Right renal cortex interstitium (tissue), 3 donors: ENCODE data around the gene WFIKKN1. TPM values are rescaled to one million over a fixed set of nuclear protein-coding genes. Genes with fewer than 3 reads are reported as not detected.

Experiments used
- DNase-seq, 3 donors: peaks; one replicate each; pipeline ENCODE4 v3.0.0-alpha.2; 2013; ENCODE audit warnings: low read depth in 3 of 3, low spot score in 2 of 3
- polyA plus RNA-seq, 3 donors: library from polyadenylated mRNA; unstranded; fragments of 120-200 nt; gene quantifications; one replicate each; pipeline ENCODE4 v1.2.1, GENCODE V29; 2013; ENCODE audit not compliant: insufficient read length in 3 of 3

The WFIKKN1 gene
- polyA plus RNA-seq, 3 donors = 0.82 to 1.2 (median 0.94) TPM

DNA sequence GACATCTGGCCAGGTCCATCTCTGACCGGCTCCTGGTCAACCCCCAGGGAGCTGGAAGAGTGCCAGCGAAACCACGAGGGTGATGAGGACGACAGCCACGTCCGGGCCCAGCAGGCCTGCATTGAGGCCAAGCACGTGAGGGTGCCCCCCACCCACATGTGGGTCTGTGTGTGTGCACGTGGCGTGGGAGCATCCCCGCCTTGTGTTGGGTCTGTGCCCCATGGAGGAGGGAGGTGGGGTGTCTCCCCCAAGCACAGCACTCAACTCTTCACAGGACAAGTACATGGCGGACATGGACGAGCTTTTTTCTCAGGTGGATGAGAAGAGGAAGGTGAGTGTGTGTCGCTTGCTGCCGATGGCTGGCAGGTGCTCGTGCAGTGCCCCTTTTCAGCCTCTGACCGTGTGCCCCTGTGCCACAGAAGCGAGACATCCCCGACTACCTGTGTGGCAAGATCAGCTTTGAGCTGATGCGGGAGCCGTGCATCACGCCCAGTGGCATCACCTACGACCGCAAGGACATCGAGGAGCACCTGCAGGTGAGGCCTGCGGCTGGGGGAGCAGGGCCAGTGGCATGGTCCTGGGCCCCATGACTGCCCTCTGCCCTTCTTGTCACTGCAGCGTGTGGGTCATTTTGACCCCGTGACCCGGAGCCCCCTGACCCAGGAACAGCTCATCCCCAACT lies 51.1 kb downstream of the WFIKKN1 start:
- no peak for DNase-seq

DNA sequence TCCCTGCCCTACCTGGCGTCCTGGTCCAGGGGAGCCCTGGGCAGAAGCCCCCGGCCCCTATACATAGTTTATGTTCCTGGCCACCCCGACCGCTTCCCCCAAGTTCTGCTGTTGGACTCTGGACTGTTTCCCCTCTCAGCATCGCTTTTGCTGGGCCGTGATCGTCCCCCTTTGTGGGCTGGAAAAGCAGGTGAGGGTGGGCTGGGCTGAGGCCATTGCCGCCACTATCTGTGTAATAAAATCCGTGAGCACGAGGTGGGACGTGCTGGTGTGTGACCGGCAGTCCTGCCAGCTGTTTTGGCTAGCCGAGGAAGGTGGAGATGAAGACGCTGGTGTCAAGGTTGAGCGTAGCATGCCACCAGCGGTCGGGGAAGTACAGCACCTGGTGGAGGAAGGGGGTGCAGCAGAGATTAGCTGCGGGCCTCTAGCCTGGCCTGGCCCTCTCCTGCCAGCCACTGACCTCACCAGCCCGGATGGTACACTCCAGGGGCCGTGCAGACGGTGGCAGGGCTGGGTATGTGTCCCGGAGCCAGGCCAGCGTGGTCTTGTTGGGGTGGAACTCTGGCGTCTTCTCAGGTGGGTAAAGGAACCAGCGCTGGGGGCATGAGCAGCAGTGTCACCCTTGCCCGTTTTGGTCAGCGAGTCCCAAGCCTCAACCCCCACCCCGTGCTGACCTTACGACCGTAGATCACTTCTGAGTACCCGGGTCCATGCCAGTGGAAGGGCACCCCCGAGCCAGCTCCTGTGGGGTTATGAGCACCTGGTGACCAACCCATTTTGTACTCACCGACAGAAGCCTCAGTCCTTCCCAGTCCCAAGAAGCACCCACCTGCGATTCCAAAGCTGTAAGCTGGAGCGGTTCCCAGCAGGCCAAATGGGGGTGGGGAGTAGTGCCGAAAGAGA lies 52.0 kb downstream of the WFIKKN1 start:
- DNase-seq = no peak

DNA sequence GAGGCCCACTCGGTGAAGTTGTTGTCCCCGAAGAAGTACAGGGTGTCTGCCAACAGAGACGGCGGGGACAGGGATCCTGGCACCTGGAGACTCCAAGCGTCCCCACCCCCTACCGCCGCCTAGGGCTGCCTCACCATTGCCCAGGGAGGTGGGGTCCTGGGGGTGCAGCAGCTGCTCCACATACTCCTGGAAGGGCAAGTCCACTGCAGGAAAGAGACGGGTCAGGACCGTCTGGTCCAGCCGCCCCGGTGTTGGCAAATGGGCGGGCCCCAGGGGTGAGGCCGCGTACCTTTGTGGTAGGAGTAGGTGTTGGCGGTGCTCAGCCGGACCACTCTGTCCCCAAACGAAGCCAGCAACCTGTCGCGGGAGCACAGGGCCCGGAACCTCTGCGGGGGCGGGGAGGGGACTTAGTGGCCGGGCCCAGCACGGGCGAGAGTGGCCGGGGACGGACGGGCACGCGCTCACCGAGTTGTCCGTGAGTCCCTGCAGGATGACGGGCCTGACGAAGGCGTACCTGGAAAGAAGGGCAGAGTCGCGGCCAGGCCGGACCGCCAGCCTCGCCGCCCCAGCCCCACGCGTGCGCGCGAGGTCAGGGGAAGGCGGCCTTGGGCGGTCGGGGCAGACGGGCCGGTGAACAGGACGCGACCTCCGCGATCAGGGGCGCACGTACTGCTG lies 52.7 kb downstream of the WFIKKN1 start:
- no peak for DNase-seq

Other genes starting within 250 kb of the WFIKKN1 start
- gene PGAP6, start 249.0 kb upstream of the WFIKKN1 start, polyA plus RNA-seq = 10 to 100 TPM; 53.9 to 75.4 (median 66.1) TPM
- 100 to 1,000 TPM in 2 of 3 donors, 10 to 100 TPM in 1; 95.3 to 124 (median 109) TPM for gene NME4, start 233.8 kb upstream of the WFIKKN1 start, polyA plus RNA-seq
- gene DECR2, start 229.1 kb upstream of the WFIKKN1 start, polyA plus RNA-seq = 10 to 100 TPM; 15.7 to 28.3 (median 21.6) TPM
- 10 to 100 TPM; 65.2 to 95.2 (median 81.0) TPM for gene RAB11FIP3, start 205.3 kb upstream of the WFIKKN1 start, polyA plus RNA-seq
- gene CAPN15, start 103.3 kb upstream of the WFIKKN1 start, polyA plus RNA-seq = 10 to 100 TPM; 18.2 to 19.8 (median 18.2) TPM
- gene PRR35, start 70.6 kb upstream of the WFIKKN1 start, polyA plus RNA-seq = 1 to 10 TPM; 7.4 to 8.6 (median 7.5) TPM
- gene NHLRC4, start 64.0 kb upstream of the WFIKKN1 start, polyA plus RNA-seq = 1 to 10 TPM; 6.4 to 6.9 (median 6.6) TPM
- 10 to 100 TPM; 49.8 to 55.6 (median 50.4) TPM for gene PIGQ, start 61.0 kb upstream of the WFIKKN1 start, polyA plus RNA-seq
- gene RAB40C, start 40.9 kb upstream of the WFIKKN1 start, polyA plus RNA-seq = 10 to 100 TPM; 12.7 to 16.6 (median 14.4) TPM
- gene METTL26, start 5.3 kb downstream of the WFIKKN1 start, polyA plus RNA-seq = 10 to 100 TPM; 34.8 to 45.2 (median 42.0) TPM
- 10 to 100 TPM; 11.1 to 15.5 (median 12.5) TPM for gene MCRIP2, start 10.8 kb downstream of the WFIKKN1 start, polyA plus RNA-seq
- gene WDR90, start 18.4 kb downstream of the WFIKKN1 start, polyA plus RNA-seq = 10 to 100 TPM; 22.4 to 27.5 (median 22.8) TPM
- gene RHOT2, start 37.1 kb downstream of the WFIKKN1 start, polyA plus RNA-seq = 10 to 100 TPM; 58.2 to 68.2 (median 60.6) TPM
- gene RHBDL1, start 44.7 kb downstream of the WFIKKN1 start, polyA plus RNA-seq = 1 to 10 TPM in 2 of 3 donors, under 1 TPM in 1; 0.58 to 1.5 (median 1.1) TPM
- gene STUB1, start 49.4 kb downstream of the WFIKKN1 start, polyA plus RNA-seq = 100 to 1,000 TPM; 117 to 125 (median 120) TPM
- gene JMJD8, start 53.3 kb downstream of the WFIKKN1 start, polyA plus RNA-seq = 10 to 100 TPM; 56.0 to 68.0 (median 65.2) TPM
- gene WDR24, start 59.4 kb downstream of the WFIKKN1 start, polyA plus RNA-seq = 10 to 100 TPM in 1 of 3 donors, 1 to 10 TPM in 2; 9.2 to 10.2 (median 9.5) TPM
- gene FBXL16, start 74.8 kb downstream of the WFIKKN1 start, polyA plus RNA-seq = 1 to 10 TPM in 2 of 3 donors, under 1 TPM in 1; 0.96 to 1.8 (median 1.1) TPM
- gene METRN, start 84.1 kb downstream of the WFIKKN1 start, polyA plus RNA-seq = 1 to 10 TPM; 4.5 to 6.0 (median 5.2) TPM
- 10 to 100 TPM in 2 of 3 donors, 1 to 10 TPM in 1; 8.4 to 11.0 (median 10.2) TPM for gene ANTKMT, start 90.2 kb downstream of the WFIKKN1 start, polyA plus RNA-seq
- 1 to 10 TPM in 2 of 3 donors, under 1 TPM in 1; 0.74 to 1.3 (median 1.2) TPM for gene CCDC78, start 95.5 kb downstream of the WFIKKN1 start, polyA plus RNA-seq
- 1 to 10 TPM; 3.4 to 4.0 (median 3.8) TPM for gene HAGHL, start 96.1 kb downstream of the WFIKKN1 start, polyA plus RNA-seq
- 10 to 100 TPM; 18.9 to 23.4 (median 22.8) TPM for gene CIAO3, start 110.0 kb downstream of the WFIKKN1 start, polyA plus RNA-seq
- 10 to 100 TPM; 12.1 to 24.9 (median 13.8) TPM for gene MSLN, start 129.7 kb downstream of the WFIKKN1 start, polyA plus RNA-seq
- gene RPUSD1, start 157.4 kb downstream of the WFIKKN1 start, polyA plus RNA-seq = 10 to 100 TPM; 10.1 to 11.0 (median 10.4) TPM
- gene CHTF18, start 157.6 kb downstream of the WFIKKN1 start, polyA plus RNA-seq = 10 to 100 TPM; 16.0 to 21.1 (median 16.5) TPM
- under 1 TPM in 2 of 3 donors, not detected in 1; 0.12 to 0.31 TPM for gene GNG13, start 169.7 kb downstream of the WFIKKN1 start, polyA plus RNA-seq